GM18508 (cell line): ENCODE data around the gene MEF2C.

Experiments
- ATAC-seq: cut with Tn5 transposase; IDR thresholded peaks from one replicate; pipeline ENCODE4 v1.9.1; 2021; ENCODE audit warnings: moderate number of reproducible peaks; ENCODE audit not compliant: insufficient read depth, unreplicated experiment

MEF2C gene

DNA sequence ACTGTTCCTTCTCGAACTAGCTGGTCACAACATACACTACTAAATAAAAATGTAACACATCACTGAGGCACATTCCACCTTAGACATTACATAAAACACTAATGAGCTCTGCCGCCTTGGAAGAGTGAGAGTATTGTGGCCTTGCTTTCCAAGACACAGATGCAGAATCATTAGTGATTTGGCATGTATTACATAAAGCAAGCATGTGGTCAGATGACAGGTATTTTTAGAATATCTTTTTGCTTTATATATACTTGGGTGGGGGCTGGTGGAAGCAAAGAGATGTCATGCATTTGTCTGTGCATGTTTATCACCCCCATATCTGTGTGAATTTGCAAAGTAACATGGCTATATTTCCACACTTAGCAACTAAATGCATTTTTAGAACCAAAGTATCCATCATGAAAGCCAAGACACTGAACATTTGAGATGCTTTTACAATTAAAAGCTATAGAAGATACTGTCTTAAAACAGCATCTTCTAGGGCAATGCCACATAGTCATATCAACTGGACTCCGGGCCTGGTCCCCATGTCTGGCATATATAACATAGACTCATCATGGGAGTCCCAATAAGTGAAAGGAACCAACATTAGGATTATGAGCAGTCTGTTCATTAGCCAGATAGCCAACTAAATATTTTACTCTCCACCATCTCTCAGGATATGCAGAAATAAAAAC lies 213.5 kb downstream of the MEF2C start:
- ATAC-seq = no peak

DNA sequence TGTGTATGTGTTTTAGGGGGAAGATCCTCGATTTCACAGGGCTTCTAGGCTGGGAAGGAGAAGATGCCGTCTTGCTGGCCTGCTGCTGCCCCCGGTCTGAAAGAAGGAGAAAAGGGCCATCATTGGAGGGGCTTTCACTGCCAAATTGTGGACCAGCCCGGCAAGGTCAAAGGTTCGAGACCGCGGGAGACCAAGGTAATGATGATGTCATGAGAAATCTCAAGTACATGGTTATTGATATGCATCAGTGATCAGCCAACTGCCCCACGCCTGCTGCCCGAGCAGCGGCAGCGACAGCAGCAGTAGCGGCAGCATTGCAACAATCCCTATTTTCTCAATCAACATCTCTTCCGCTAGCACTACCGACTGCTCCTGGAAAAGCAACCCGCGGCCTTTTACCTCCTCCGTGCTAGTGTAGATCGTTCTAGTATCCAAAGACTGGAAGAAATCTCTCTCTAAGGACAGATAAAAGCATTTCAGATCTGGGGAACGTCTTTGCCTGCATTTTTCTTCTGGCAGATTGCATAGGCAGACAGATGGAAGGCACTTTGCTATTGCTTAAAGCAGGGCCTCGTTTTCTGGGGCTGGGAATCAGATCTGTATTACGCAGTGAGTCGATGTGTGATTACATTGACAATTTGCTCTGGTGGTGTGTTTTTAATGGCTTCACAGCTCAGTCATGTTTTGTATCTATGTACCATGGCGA lies 215.3 kb downstream of the MEF2C start:
- ATAC-seq = no peak
